ENCODE data around the gene NEK5.

GRCh38 chr13:52156724-52157261, 27.9 kb upstream of the NEK5 start:
- no peak for TF ChIP-seq ZNF707 (tag by site-specific recombination; IDR thresholded peaks at IDR 0.05)
- TF ChIP-seq PATZ1 (tag by site-specific recombination; IDR thresholded peaks at IDR 0.05), result no peak
- no peak for TF ChIP-seq TCF7L2 (IDR thresholded peaks at IDR 0.05; ENCODE audit: borderline replicate concordance, low read depth, low read length)
- TF ChIP-seq ZNF280D (tag by site-specific recombination; IDR thresholded peaks at IDR 0.05), result no peak
- no peak for TF ChIP-seq ZNF248 (tag by site-specific recombination; IDR thresholded peaks at IDR 0.05)
- TF ChIP-seq CTCF (tag by site-specific recombination; IDR thresholded peaks at IDR 0.05), result no peak
- TF ChIP-seq ZNF670 (tag by site-specific recombination; IDR thresholded peaks at IDR 0.05; ENCODE audit: low read depth), result no peak
- no peak for TF ChIP-seq ZNF311 (tag by site-specific recombination; IDR thresholded peaks at IDR 0.05; ENCODE audit: borderline replicate concordance)
- no peak for TF ChIP-seq PBX3 (CRISPR knock-in tag; IDR thresholded peaks at IDR 0.05)
- no peak for TF ChIP-seq PRDM1 (tag by site-specific recombination; IDR thresholded peaks at IDR 0.05)
- TF ChIP-seq PRDM2 (tag by site-specific recombination; IDR thresholded peaks at IDR 0.05; ENCODE audit: borderline replicate concordance), result no peak
- TF ChIP-seq GLIS2 (tag by site-specific recombination; IDR thresholded peaks at IDR 0.05), result no peak
- no peak for TF ChIP-seq ZBTB49 (tag by site-specific recombination; IDR thresholded peaks at IDR 0.05; ENCODE audit: low read depth)
- no peak for TF ChIP-seq ZNF571 (tag by site-specific recombination; IDR thresholded peaks at IDR 0.05)
